ENCODE data around the gene POLN. TPM values are rescaled to one million over a fixed set of nuclear protein-coding genes. Genes with fewer than 3 reads are reported as not detected.

The POLN gene
- total RNA-seq, 2 experiments from 2014 or later: 4.0 to 4.4 TPM

DNA sequence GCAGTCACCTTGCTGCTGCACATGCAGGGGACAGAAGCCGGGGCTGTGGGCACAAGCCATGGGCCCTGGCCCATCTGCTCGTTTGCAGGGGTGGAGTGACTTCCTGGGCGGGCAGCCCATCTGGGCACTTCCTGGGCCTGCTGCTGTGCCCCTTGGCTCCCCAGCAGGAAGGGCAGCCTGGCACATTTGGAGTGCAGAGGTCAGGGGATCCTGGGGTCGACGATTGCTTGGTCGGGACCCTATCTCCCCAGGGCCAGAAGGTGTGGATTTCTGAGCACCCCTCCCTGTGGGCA, 30.9 kb upstream of the POLN start:
- no peak for DNase-seq (ENCODE audit: low spot score)
- POLR2A ChIA-PET: no interaction called here
- no peak overlapping the region for H2AFZ ChIP-seq (ENCODE audit: low read length)
- CTCF ChIA-PET (ENCODE audit: unreplicated experiment): no interaction called here
- no peaks in the 10 kb centered on the region for H3K36me3 ChIP-seq (ENCODE audit: insufficient read depth, low read length)
- H3K9me2 ChIP-seq (ENCODE audit: insufficient read depth, low read length): no peaks in the 10 kb centered on the region
- no peaks in the 10 kb centered on the region for H4K20me1 ChIP-seq (ENCODE audit: insufficient read depth, low read length)
- no peak for TF ChIP-seq EZH2phosphoT487 (IDR thresholded peaks at IDR 0.05; ENCODE audit: borderline replicate concordance, low read depth, low read length)
- TF ChIP-seq, protein P1, sequence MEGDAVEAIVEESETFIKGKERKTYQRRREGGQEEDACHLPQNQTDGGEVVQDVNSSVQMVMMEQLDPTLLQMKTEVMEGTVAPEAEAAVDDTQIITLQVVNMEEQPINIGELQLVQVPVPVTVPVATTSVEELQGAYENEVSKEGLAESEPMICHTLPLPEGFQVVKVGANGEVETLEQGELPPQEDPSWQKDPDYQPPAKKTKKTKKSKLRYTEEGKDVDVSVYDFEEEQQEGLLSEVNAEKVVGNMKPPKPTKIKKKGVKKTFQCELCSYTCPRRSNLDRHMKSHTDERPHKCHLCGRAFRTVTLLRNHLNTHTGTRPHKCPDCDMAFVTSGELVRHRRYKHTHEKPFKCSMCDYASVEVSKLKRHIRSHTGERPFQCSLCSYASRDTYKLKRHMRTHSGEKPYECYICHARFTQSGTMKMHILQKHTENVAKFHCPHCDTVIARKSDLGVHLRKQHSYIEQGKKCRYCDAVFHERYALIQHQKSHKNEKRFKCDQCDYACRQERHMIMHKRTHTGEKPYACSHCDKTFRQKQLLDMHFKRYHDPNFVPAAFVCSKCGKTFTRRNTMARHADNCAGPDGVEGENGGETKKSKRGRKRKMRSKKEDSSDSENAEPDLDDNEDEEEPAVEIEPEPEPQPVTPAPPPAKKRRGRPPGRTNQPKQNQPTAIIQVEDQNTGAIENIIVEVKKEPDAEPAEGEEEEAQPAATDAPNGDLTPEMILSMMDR (conservative IDR thresholded peaks at IDR 0.05; ENCODE audit: low read length): no peak
- no peak overlapping the region for H3K4me2 ChIP-seq (ENCODE audit: low read length)
- H3K79me2 ChIP-seq (ENCODE audit: insufficient read depth, low read depth, low read length): no peaks in the 10 kb centered on the region
- intact Hi-C loops (cut with micrococcal nuclease; ENCODE audit: unreplicated experiment): no loop called here
- no peak overlapping the region for H3K27ac ChIP-seq (ENCODE audit: low read depth, low read length, poor library complexity, severe bottlenecking)
- no TSS peak for BruUV-seq (replicated peaks)
- H3K4me1 ChIP-seq (ENCODE audit: insufficient read depth, low read length, poor library complexity, severe bottlenecking): no peaks in the 10 kb centered on the region
- H3K9me3 ChIP-seq (ENCODE audit: low read length): no peaks in the 10 kb centered on the region
- H3K4me3 ChIP-seq (ENCODE audit: low read depth, low read length, poor library complexity, severe bottlenecking): no peak overlapping the region

DNA sequence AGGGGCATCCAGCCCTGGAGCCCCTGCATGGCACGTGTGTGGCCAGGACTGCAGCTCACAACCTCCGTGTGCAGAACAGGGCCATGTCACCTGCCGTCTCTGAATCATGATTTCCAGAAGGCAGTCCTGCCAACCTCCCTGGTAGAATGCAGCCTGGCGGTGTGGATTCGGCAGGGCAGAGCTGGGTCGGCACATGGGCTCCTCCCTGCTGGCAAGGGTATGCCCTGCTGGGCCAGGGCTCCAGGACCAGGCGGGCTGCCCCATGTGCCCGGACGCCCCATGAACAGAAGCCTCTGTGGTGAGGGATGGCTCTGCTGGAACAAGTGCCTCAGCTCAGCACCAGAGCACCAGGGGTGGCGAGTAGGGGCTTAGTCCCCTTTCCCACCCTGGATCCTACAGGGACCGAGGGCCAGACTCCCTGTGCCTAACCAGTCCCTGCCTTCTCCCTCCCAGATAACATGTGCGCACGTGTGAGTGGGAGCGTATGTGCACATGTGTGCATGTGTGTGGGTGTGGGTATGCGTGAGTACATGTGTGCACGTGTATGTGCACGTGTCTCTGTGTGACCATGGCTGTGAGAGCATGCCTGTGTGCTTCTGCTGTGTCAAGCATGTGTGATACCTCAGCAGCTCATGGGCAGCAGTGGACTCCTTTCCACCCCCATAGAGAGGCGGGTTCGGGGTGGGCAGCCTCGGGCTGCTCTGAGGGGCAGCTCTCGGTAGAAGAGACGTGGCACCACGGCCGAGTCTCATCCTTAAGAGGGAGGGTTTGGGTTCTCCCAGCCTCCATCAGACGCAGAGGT, 30.3 kb upstream of the POLN start:
- no peak for TF ChIP-seq EZH2phosphoT487 (IDR thresholded peaks at IDR 0.05; ENCODE audit: borderline replicate concordance, low read depth, low read length)
- TF ChIP-seq, protein P1 (conservative IDR thresholded peaks at IDR 0.05; ENCODE audit: low read length): no peak
- Histone ChIP-seq H3K27ac (ENCODE audit: low read depth, low read length, poor library complexity, severe bottlenecking) (no peak overlapping the region), H3K4me2 (ENCODE audit: low read length) (no peak overlapping the region), H3K36me3 (ENCODE audit: insufficient read depth, low read length) (no peaks in the 10 kb centered on the region), H3K4me3 (ENCODE audit: low read depth, low read length, poor library complexity, severe bottlenecking) (no peak overlapping the region), H3K9me3 (ENCODE audit: low read length) (no peaks in the 10 kb centered on the region), H2AFZ (ENCODE audit: low read length) (no peak overlapping the region), H3K4me1 (ENCODE audit: insufficient read depth, low read length, poor library complexity, severe bottlenecking) (no peaks in the 10 kb centered on the region), H3K79me2 (ENCODE audit: insufficient read depth, low read depth, low read length) (no peaks in the 10 kb centered on the region), H3K9me2 (ENCODE audit: insufficient read depth, low read length) (no peaks in the 10 kb centered on the region), H4K20me1 (ENCODE audit: insufficient read depth, low read length) (no peaks in the 10 kb centered on the region)
- no TSS peak for BruUV-seq (replicated peaks)
- CTCF ChIA-PET (ENCODE audit: unreplicated experiment): interaction anchor here (0.5 kb wide), 1 partner anchor 82 kb away, joined by 3 read pairs; no protein-coding TSS in a partner anchor
- intact Hi-C loops (cut with micrococcal nuclease; ENCODE audit: unreplicated experiment): no loop called here
- POLR2A ChIA-PET: interaction anchor here (0.5 kb wide), 1 partner anchor 14 kb away, joined by 5 read pairs; no protein-coding TSS in a partner anchor
- no peak for DNase-seq (ENCODE audit: low spot score)

DNA sequence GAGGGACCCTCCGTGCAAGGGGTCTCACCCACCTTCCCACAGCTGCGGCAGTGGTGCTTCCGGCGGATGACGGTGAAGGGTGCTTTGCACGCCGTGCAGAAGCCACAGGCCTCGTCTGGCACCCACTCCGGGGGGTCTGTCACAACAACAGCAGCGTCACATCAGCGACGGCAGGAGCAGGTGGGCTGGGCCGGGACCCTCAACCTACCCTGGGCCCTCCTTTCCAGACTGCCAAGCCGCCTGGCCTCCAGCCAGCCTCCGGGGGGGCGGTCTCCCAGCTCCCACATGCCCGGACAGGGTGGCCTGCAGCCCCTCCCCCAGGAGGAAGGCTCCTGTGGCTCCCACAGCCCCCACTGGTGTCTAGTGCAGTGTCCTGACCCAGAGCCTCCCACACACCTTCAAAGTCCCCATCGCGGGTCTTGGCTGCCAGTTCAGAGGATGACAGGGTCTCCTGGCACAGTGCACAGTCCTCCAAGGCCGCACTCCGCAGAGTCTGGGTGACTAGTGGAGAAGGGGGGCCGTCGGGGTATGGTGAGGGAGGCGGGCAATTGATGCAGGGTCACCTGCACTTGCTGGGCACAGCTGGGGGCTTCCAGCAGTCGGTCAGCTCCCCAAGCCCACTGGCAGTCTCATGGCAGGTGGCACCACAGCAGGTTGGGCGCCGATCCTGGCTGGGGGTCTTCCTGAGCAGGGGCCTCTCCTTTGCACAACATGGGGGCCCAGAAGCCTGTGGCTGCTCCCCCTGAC, 29.5 kb upstream of the POLN start:
- POLR2A ChIA-PET: no interaction called here
- no peak overlapping the region for H2AFZ ChIP-seq (ENCODE audit: low read length)
- H3K4me2 ChIP-seq (ENCODE audit: low read length): no peak overlapping the region
- TF ChIP-seq, protein P1 (conservative IDR thresholded peaks at IDR 0.05; ENCODE audit: low read length): no peak
- TF ChIP-seq EZH2phosphoT487 (IDR thresholded peaks at IDR 0.05; ENCODE audit: borderline replicate concordance, low read depth, low read length): no peak
- no peaks in the 10 kb centered on the region for H3K9me2 ChIP-seq (ENCODE audit: insufficient read depth, low read length)
- no peaks in the 10 kb centered on the region for H3K9me3 ChIP-seq (ENCODE audit: low read length)
- no peaks in the 10 kb centered on the region for H3K36me3 ChIP-seq (ENCODE audit: insufficient read depth, low read length)
- intact Hi-C loops (cut with micrococcal nuclease; ENCODE audit: unreplicated experiment): no loop called here
- no peaks in the 10 kb centered on the region for H4K20me1 ChIP-seq (ENCODE audit: insufficient read depth, low read length)
- no peaks in the 10 kb centered on the region for H3K4me1 ChIP-seq (ENCODE audit: insufficient read depth, low read length, poor library complexity, severe bottlenecking)
- CTCF ChIA-PET (ENCODE audit: unreplicated experiment): interaction anchor here (0.5 kb wide), 1 partner anchor 83 kb away, joined by 3 read pairs; no protein-coding TSS in a partner anchor
- BruUV-seq (replicated peaks): no TSS peak
- no peak overlapping the region for H3K27ac ChIP-seq (ENCODE audit: low read depth, low read length, poor library complexity, severe bottlenecking)
- no peak for DNase-seq (ENCODE audit: low spot score)
- no peak overlapping the region for H3K4me3 ChIP-seq (ENCODE audit: low read depth, low read length, poor library complexity, severe bottlenecking)
- no peaks in the 10 kb centered on the region for H3K79me2 ChIP-seq (ENCODE audit: insufficient read depth, low read depth, low read length)

Data from OCI-LY7 (cell line).